Body of pancreas (tissue), 4 donors: ENCODE measurements around the gene RUNX2.

ENCODE experiments used
- POLR2A ChIP-seq, 3 donors: fragments of 450-650 bp; IDR thresholded peaks; one replicate each; pipeline ENCODE4 v1.6.1; 2016; ENCODE audit warnings: antibody characterized with exemption in 3 of 3, mild to moderate bottlenecking in 2 of 3
- TF ChIP-seq, protein P1 (sequence below), 7 experiments: fragments of 450-650 bp in 4 of 7; fragments of 200-600 bp in 3 of 7; sonication (generic) in 3 of 7; IDR thresholded peaks; one replicate each; pipeline ENCODE4 v1.5.1; 2016 to 2019; ENCODE audit warnings: antibody characterized with exemption in 7 of 7

- TF ChIP-seq, protein P1, sequence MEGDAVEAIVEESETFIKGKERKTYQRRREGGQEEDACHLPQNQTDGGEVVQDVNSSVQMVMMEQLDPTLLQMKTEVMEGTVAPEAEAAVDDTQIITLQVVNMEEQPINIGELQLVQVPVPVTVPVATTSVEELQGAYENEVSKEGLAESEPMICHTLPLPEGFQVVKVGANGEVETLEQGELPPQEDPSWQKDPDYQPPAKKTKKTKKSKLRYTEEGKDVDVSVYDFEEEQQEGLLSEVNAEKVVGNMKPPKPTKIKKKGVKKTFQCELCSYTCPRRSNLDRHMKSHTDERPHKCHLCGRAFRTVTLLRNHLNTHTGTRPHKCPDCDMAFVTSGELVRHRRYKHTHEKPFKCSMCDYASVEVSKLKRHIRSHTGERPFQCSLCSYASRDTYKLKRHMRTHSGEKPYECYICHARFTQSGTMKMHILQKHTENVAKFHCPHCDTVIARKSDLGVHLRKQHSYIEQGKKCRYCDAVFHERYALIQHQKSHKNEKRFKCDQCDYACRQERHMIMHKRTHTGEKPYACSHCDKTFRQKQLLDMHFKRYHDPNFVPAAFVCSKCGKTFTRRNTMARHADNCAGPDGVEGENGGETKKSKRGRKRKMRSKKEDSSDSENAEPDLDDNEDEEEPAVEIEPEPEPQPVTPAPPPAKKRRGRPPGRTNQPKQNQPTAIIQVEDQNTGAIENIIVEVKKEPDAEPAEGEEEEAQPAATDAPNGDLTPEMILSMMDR (IDR thresholded peaks at IDR 0.05), result no peak
- no peak for TF ChIP-seq POLR2A (IDR thresholded peaks at IDR 0.05)
Measured at GRCh38 chr6:45589367-45589766, 261.2 kb downstream of the RUNX2 start.
